ENCODE data around the gene CR1L.
"Not testable (repeated sequence)": the region's sequence is repeated elsewhere in the genome, so short reads cannot be mapped to it uniquely, and the experiment has no call there.

CR1L gene

DNA sequence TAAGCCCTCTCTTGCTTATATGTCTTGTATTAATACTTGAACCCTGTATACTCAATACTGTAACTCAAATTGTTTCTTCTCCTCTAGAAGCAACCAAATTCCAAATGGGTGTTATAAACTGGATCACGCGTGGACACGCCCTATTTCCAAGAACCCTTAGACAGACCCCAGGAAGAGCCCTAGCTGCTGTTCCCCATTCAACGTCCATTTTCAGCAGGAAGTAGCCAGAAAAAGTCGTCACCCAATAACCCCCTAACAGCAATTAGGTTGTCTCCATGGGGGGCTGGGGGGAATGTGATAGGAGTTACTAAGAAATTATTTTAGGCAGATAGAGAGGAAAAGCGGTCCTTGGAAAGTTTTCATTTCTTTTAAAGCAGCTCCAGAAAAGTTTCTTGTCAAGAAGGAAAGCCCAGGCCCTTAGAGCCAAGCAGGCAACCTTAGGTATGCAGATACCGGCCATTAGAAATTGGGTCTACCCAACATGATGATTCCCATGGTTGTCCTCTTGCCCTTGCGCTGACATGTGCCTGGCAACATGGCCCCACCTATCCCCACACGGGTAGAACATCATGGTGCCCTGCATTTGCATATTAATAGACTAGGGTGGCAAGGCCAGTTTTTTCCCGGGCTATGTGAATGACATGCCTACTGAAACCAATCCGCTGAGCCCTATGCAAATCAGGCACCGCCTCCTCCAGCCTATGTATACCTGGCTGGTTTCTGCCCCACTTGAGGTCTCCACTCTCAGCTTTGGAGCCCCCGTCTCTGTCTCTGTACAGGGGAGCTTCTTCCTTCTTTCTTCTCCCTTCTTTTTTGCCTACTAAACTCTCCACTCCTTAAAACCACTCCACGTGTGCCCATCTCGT is 102.9 kb downstream of the CR1L start:
- DNase-seq, result no peak

- DNase-seq, result no peak
Measured at GRCh38 chr1:207748737-207749528, 104.0 kb downstream of the CR1L start.

GRCh38 chr1:207750631-207751305 is 105.8 kb downstream of the CR1L start:
- no peak for DNase-seq

DNA sequence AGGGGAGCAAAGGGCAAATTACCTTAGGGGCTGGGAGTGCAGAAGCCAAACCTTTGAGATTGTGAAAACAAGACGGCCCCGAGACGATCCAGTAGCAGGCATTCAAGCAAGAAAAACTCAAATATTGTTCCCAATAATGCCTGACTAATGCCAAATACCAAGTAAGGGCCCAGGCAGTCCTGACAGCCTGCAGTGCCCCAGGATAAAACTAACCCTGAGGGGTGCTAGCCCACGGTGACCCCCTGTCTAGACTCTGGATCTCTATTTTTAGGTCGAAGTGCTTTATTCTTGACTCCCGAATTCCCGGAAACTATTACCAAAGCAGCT is 106.5 kb downstream of the CR1L start:
- not testable (repeated sequence) for DNase-seq

GRCh38 chr1:207751790-207752455 is 107.0 kb downstream of the CR1L start, which contains the start of gene CD46:
TSS of gene CD46 (plus strand) at chr1:207752054. CDS start at chr1:207752213, 159 bp downstream.
- peak; percentile 93 for DNase-seq

DNA sequence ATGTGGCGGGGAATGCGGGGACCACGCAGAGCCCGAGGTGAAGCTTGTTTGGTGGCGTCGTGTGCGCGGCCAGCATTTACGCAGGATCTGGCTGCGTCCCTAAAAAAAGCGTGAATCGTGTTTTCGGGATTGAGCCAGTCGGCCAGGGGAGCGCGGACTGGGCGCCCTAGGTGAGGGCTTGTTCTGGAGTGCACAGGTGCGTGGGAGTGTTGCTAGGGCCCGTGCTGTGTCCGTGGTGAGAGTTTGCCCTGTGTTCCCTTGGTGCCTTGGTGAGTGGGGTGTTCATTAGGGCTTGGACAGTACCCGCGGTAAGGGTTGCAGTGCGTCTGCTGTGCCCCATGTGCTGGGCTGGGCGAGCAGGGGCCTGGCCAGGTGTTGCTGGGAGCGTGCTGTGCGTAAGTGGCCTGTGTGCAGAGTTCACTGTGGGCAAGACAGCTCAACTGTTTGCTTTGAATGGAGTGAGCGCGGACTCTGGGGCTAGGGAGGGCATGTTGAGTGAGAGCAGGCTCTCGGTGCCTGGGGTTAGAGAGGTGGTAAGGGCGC is 107.6 kb downstream of the CR1L start:
- no peak for DNase-seq

GRCh38 chr1:207753611-207754010 is 108.7 kb downstream of the CR1L start:
- no peak for DNase-seq

DNA sequence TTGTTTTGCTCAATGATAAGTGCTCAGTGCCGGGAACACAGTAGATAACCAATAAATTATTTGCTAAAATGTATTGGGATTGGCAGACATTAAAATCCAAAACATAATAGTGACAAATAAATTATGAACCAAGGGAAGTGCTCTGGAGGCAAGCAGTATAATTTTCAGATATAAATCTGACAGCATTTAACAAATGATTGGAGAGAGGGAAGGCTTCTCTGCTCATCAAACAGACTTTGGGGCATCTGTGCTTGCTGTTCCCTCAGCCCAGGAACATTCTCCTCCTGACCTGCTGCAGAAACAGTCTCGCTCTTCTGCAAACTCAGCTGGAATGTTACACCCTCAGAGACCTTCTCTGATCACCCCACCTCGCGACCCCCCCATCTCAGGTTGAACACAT is 109.1 kb downstream of the CR1L start:
- DNase-seq, result no peak

DNA sequence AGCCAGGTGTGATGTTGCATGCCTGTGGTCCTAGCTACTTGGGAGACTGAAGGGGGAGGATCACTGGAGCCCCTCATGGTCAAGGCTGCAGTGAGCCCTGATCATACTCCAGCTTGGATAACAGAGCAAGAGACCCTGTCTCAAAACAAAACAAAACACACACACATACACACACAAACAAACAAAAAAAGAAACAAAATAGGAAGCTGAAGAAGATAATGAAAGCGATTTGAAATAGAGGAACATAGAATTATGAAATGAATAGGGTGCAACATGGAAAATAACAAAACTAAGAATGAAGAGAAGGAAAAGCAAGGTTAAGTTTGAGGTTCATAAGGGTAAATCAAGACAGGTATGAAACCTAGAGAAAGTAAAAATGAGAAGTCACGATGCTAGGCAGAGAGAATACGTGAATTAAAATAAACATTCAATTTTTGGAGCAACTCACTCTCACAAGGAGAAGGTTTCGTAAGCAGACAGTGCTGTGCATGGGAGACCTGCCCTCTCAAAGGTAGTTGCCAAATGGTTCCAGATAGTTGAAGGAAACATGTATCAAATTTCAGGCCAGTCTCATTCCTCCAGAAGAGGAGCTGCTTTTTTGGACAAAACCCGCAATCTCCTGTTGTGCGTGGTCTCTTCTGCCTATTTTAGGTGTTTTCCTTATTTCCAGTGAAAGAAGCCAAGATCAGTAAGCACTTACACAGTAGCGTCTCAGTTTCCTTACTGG is 110.2 kb downstream of the CR1L start:
- no peak for DNase-seq

GRCh38 chr1:207755846-207756693 is 111.1 kb downstream of the CR1L start:
- DNase-seq, result no peak

GRCh38 chr1:207762622-207763021 is 117.7 kb downstream of the CR1L start:
- DNase-seq, result no peak

DNA sequence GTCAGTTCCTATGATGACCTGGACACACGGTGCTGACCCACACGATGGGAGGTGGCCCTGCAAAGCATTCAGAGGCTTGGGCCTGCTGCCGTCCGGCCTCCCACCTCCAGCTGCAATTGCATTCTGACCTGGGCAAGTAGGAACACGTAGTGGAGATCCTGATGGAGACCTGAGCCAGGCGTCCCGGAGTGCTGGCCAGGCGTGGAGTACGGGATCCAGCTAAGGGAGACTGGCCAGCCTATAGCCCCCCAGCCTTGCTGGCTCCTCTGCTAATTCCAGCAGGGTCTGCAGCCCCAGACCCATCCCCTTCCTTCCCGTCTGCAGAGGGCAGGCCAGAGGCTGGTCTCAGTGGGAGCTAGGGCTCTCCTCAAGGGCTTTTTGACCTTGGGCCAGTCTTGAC is 118.2 kb downstream of the CR1L start:
- no peak for DNase-seq

DNA sequence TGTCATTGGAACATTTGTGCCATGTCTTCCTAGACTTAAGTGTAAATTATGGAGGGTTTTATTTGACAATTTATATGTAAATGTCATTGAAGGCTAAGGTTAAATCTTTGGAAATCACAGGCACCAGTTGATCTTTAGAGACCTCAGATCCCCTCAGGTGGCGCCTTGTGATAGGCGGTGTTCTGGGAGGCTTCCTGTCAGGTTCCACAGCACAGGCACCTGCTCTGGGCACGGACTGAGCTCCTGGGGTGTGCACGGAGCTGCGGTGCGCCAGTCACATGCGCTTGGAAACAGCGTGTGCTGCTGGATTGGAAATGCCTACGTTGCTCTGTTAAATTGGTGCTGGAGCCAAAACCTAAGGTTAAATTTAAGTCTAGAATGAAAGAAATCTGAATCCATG is 119.0 kb downstream of the CR1L start:
- no peak for DNase-seq

DNA sequence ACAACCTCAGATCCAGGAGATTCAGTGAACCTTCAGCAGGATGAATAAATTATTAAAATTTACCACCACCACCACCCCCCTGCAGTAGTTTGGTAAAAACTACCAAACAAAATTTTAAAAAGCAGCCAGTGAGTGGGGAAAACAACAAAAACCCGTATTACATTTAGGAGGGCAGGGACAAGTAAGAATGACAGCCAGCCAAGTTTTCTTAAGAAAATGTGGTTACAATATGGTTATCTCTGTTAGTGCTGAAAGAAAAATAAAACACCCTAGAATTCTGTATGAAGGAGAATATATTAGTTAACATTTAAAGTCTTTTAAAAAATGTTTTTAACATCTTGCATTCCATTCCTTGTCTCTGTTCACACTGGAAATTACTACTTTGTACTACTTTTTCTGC is 121.6 kb downstream of the CR1L start:
- DNase-seq, result no peak

DNA sequence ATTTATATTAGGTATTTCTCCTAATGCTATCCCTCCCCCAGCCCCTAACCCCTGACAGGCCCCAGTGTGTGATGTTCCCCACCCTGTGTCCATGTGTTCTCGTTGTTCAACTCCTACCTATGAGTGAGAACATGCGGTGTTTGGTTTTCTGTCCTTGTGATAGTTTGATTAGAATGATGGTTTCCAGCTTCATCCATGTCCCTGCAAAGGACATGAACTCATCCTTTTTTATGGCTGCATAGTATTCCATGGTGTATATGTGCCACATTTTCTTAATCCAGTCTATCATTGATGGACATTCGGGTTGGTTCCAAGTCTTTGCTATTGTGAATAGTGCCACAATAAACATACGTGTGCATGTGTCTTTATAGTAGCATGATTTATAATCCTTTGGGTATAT is 125.6 kb downstream of the CR1L start:
- not testable (repeated sequence) for DNase-seq

All from SIG-M5 (cell line).